Measurements from ENCODE around the gene ATOH8. TPM values are rescaled to one million over a fixed set of nuclear protein-coding genes. Genes with fewer than 3 reads are reported as not detected.

ATOH8 gene
- total RNA-seq, 4 donors from 2014 or later = 41.1 to 124 (median 62.5) TPM

GRCh38 chr2:85763831-85764230 is 10.0 kb downstream of the ATOH8 start:
- Histone ChIP-seq H3K9me3 (no peaks in the 10 kb centered on the region), H3K4me3 (no peak overlapping the region), H3K27ac (replicated peaks in 1 of 4) (no peak overlapping the region), H3K36me3 (peaks cover 0 to 65% (median 53%) of the 10 kb centered on the region in 4 donors), H3K27me3 (no peaks in the 10 kb centered on the region), H3K4me1 (peaks cover 69 to 99% (median 94%) of the 10 kb centered on the region in 4 donors)
- no peak for TF ChIP-seq CTCF (IDR thresholded peaks at IDR 0.05)
- TF ChIP-seq POLR2A (IDR thresholded peaks at IDR 0.05; ENCODE audit: low read depth) = no peak
- WGBS = 89% methylated on average over 16 of the region's 16 CpGs
- intact Hi-C loops (cut with DNase I) = no loop called here
- no peak for DNase-seq (ENCODE audit: extremely low spot score)

- 56% methylated on average over 24 of the region's 26 CpGs for WGBS
- Histone ChIP-seq H3K36me3 (peaks cover 0 to 61% (median 55%) of the 10 kb centered on the region in 4 donors), H3K27ac (replicated peaks in 1 of 4) (peak overlapping the region in 1 of 4 donors; percentile 22), H3K4me1 (peaks cover 75 to 99% (median 94%) of the 10 kb centered on the region in 4 donors), H3K9me3 (no peaks in the 10 kb centered on the region), H3K27me3 (no peaks in the 10 kb centered on the region), H3K4me3 (no peak overlapping the region)
- intact Hi-C loops (cut with DNase I) = no loop called here
- TF ChIP-seq CTCF (IDR thresholded peaks at IDR 0.05) = no peak
- TF ChIP-seq EP300 (IDR thresholded peaks at IDR 0.05) = no peak
- no peak for TF ChIP-seq POLR2A (IDR thresholded peaks at IDR 0.05; ENCODE audit: low read depth)
- no peak for TF ChIP-seq POLR2AphosphoS5 (IDR thresholded peaks at IDR 0.05)
- DNase-seq (ENCODE audit: extremely low spot score) = no peak
These were observed 11.4 kb downstream of the ATOH8 start for GRCh38 chr2:85765081-85765731.

- Histone ChIP-seq H3K27me3 (no peaks in the 10 kb centered on the region), H3K4me1 (peaks cover 76 to 99% (median 94%) of the 10 kb centered on the region in 4 donors), H3K36me3 (peaks cover 0 to 61% (median 52%) of the 10 kb centered on the region in 4 donors), H3K27ac (replicated peaks in 1 of 4) (no peak overlapping the region), H3K4me3 (no peak overlapping the region), H3K9me3 (no peaks in the 10 kb centered on the region)
- TF ChIP-seq EP300 (IDR thresholded peaks at IDR 0.05) (no peak), POLR2A (IDR thresholded peaks at IDR 0.05; ENCODE audit: low read depth) (no peak), POLR2AphosphoS5 (IDR thresholded peaks at IDR 0.05) (no peak), CTCF (IDR thresholded peaks at IDR 0.05) (no peak)
- 70% methylated on average over 4 of the region's 7 CpGs for WGBS
- no peak for DNase-seq (ENCODE audit: extremely low spot score)
- intact Hi-C loops (cut with DNase I) = no loop called here
These were observed 12.4 kb downstream of the ATOH8 start for GRCh38 chr2:85766229-85766628.

GRCh38 chr2:85767803-85768665 is 14.2 kb downstream of the ATOH8 start:
- no peak for DNase-seq (ENCODE audit: extremely low spot score)
- TF ChIP-seq CTCF (IDR thresholded peaks at IDR 0.05) = no peak
- Histone ChIP-seq H3K4me1 (peaks cover 86 to 98% (median 93%) of the 10 kb centered on the region in 4 donors), H3K36me3 (peaks cover 0 to 61% (median 53%) of the 10 kb centered on the region in 4 donors), H3K4me3 (peak overlapping the region in 2 of 4 donors; percentile 1 to 6), H3K9me3 (no peaks in the 10 kb centered on the region), H3K27me3 (no peaks in the 10 kb centered on the region), H3K27ac (replicated peaks in 1 of 4) (peak overlapping the region; percentile 2 to 91 (median 65))
- intact Hi-C loops (cut with DNase I) = no loop called here
- WGBS = 74% methylated on average over 12 of the region's 12 CpGs

Data from esophagus muscularis mucosa (tissue), 4 donors.